Urinary bladder (tissue), 4 donors: ENCODE results near the gene RALA. TPM values are rescaled to one million over a fixed set of nuclear protein-coding genes. Genes with fewer than 3 reads are reported as not detected.
"Not testable (repeated sequence)": the region's sequence is repeated elsewhere in the genome, so short reads cannot be mapped to it uniquely, and the experiment has no call there.

Experiments used
- DNase-seq: peaks from one replicate; pipeline ENCODE4 v3.0.0-alpha.2; 2015; ENCODE audit errors: extremely low spot score
- H3K27ac ChIP-seq: one replicate; pipeline ENCODE4 v1.5.1; 2013; ENCODE audit warnings: low read depth, mild to moderate bottlenecking, moderate library complexity
- H3K36me3 ChIP-seq: one replicate; pipeline ENCODE4 v1.6.1; 2013; ENCODE audit warnings: mild to moderate bottlenecking, moderate library complexity; ENCODE audit not compliant: insufficient read depth
- H3K4me1 ChIP-seq: one replicate; pipeline ENCODE4 v1.6.1; 2013; ENCODE audit warnings: mild to moderate bottlenecking, moderate library complexity; ENCODE audit not compliant: insufficient read depth
- H3K4me3 ChIP-seq: one replicate; pipeline ENCODE4 v1.5.1; 2013; ENCODE audit warnings: low read depth, low read length
- WGBS: extraction: QIAGEN DNeasy Blood & Tissue Kit; methylation state at CpG from one replicate; pipeline ENCODE4 v1.1.7; 2013; 5-methylcytosine and 5-hydroxymethylcytosine counted together
- polyA plus RNA-seq: library from polyadenylated mRNA; stranded (reverse); fragments of 200-250 nt; gene quantifications from one replicate; pipeline ENCODE4 v1.2.3, GENCODE V29; 2013
- total RNA-seq: library from RNA; depleted of rRNA; stranded (reverse); fragments of >200 nt; gene quantifications from one replicate; pipeline ENCODE4 v1.2.3, GENCODE V29; 2014
- donor health status: healthy with polysubstance abuse.
- donor health status: healthy.

RALA gene
- total and polyA plus RNA-seq, 2 donors: 23.5 to 32.7 TPM

GRCh38 chr7:39693086-39693485 is 69.7 kb downstream of the RALA start:
- not testable (repeated sequence) for H3K36me3 ChIP-seq, H3K4me3 ChIP-seq, DNase-seq, H3K4me1 ChIP-seq, H3K27ac ChIP-seq
- 73% methylated on average over 4 of the region's 4 CpGs for WGBS

DNA sequence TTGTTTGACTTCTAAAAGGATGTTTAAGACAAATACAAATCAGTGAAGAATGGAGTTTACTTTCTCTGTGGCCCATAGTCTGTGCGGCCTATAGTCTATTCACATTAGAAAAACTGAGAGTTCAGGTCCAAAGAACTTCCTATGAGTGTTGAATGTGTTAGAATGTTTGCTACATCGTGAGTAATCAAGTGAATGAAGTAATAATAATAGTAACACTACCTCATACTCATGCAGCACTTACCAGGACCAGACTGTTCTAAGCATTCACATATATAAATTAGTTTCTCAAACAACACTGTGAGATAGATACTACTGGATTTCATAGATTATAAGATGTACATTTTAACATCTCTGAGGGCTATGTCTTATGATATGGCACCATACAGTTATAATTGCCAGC is 70.4 kb downstream of the RALA start:
- DNase-seq: no peak
- Histone ChIP-seq H3K4me3 (no peak overlapping the region), H3K36me3 (no peaks in the 10 kb centered on the region), H3K4me1 (peaks cover 1% of the 10 kb centered on the region), H3K27ac (no peak overlapping the region)
- WGBS: 94% methylated on average over 2 of the region's 2 CpGs

DNA sequence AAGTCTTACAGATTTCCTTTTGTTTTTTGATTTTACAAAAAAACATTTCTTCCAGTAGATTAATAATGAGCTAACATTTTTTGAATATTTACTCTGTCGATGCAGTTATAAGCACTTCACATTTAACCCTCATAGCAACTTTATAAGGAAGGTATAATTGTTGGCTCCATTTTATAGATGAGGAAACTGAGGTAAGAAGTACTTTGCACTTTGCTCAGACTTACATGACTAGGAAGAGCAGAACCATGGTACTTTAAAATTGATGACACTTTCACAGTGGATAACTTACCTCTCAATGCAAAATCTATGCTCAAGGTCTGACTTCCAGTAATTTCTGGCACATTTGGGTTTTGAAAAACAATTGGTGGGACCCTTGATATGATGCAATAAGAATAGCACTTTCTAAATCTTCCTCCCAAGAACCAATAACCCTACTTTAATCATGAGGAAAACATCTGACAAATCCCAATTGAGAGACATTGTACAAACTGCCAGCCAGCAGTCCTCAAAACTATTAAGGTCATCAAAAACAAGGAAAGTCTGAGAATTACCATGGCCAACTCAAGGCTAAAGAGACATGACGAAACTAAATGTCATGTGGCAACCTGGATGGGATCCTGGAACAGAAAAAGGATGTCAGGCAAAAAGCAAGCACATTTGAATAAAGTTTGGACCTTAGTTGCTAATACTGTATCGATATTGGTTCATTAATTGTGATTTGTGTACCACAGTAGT is 72.6 kb downstream of the RALA start:
- Histone ChIP-seq H3K36me3 (no peaks in the 10 kb centered on the region), H3K4me3 (no peak overlapping the region), H3K27ac (no peak overlapping the region), H3K4me1 (peaks cover 1% of the 10 kb centered on the region)
- WGBS: 86% methylated on average over 3 of the region's 3 CpGs
- no peak for DNase-seq

GRCh38 chr7:39696631-39697030 is 73.3 kb downstream of the RALA start:
- 41% methylated on average over 3 of the region's 3 CpGs for whole genome bisulfite sequencing
- H3K36me3 ChIP-seq: no peaks in the 10 kb centered on the region
- no peak overlapping the region for H3K27ac ChIP-seq
- DNase-seq: no peak
- no peak overlapping the region for H3K4me3 ChIP-seq
- peaks cover 1% of the 10 kb centered on the region for H3K4me1 ChIP-seq

- H3K4me3 ChIP-seq: no peak overlapping the region
- H3K36me3 ChIP-seq: no peaks in the 10 kb centered on the region
- H3K27ac ChIP-seq: no peak overlapping the region
- 29% methylated on average over 1 of the region's 1 CpG for WGBS
- peaks cover 1% of the 10 kb centered on the region for H3K4me1 ChIP-seq
- no peak for DNase-seq
Observed at GRCh38 chr7:39697483-39697882, 74.1 kb downstream of the RALA start.

- Histone ChIP-seq H3K4me3 (no peak overlapping the region), H3K4me1 (peaks cover 1% of the 10 kb centered on the region), H3K36me3 (no peaks in the 10 kb centered on the region), H3K27ac (no peak overlapping the region)
- WGBS: 89% methylated on average over 2 of the region's 2 CpGs
- no peak for DNase-seq
Observed at GRCh38 chr7:39700165-39700564, 76.8 kb downstream of the RALA start.

DNA sequence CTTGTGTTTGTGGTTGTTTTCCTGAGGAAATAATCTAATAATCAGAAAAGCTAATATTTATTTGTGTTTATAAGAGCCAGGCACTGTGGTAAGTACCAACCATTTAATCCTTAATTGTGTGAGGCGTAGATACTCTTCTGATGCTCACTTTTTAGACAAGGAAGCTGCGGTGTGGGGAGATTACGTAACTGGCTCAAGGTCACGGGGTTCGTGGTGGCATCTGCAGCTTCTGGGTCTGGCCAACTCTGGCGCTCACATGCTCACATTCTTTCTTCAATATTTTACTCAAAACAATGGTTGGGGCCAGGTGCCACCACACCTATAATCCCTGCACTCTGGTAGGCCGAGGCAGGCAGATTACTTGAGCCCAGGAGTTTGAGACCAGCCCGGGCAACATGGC is 77.6 kb downstream of the RALA start:
- peaks cover 1% of the 10 kb centered on the region for H3K4me1 ChIP-seq
- DNase-seq: no peak
- H3K27ac ChIP-seq: no peak overlapping the region
- WGBS: 93% methylated on average over 8 of the region's 8 CpGs
- no peak overlapping the region for H3K4me3 ChIP-seq
- no peaks in the 10 kb centered on the region for H3K36me3 ChIP-seq

- Histone ChIP-seq H3K36me3 (no peaks in the 10 kb centered on the region), H3K27ac (no peak overlapping the region), H3K4me1 (peaks cover 1% of the 10 kb centered on the region), H3K4me3 (no peak overlapping the region)
- DNase-seq: no peak
- 67% methylated on average over 4 of the region's 4 CpGs for WGBS
Observed at GRCh38 chr7:39702133-39702532, 78.8 kb downstream of the RALA start.

DNA sequence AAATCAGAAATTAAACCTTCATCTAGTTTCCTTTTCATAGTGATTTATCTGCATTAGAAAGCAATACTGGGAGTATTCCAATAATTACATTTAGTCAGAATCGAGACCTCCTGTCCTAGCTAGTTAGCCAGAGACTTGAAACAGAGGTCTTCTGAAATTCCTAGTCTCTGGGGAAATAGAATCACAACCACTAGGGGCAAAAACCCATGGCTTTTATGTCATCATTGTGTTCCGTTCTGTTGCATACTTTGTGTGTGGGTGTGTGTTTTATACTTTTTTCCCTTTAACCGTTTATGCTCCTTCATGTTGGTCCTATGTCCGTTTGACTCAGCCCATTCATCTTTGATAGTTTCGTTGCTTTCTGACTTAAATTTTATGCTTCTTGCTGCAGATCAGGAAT is 79.8 kb downstream of the RALA start:
- Histone ChIP-seq H3K36me3 (no peaks in the 10 kb centered on the region), H3K4me1 (no peaks in the 10 kb centered on the region), H3K4me3 (no peak overlapping the region), H3K27ac (no peak overlapping the region)
- DNase-seq: no peak
- WGBS: 58% methylated on average over 5 of the region's 5 CpGs

- DNase-seq: no peak
- Histone ChIP-seq H3K4me1 (no peaks in the 10 kb centered on the region), H3K4me3 (no peak overlapping the region), H3K36me3 (no peaks in the 10 kb centered on the region), H3K27ac (no peak overlapping the region)
- 94% methylated on average over 5 of the region's 5 CpGs for WGBS
Observed at GRCh38 chr7:39709029-39709428, 85.7 kb downstream of the RALA start.

- 7% methylated on average over 3 of the region's 3 CpGs for WGBS
- H3K27ac ChIP-seq: no peak overlapping the region
- peak; percentile 79 for DNase-seq
- no peaks in the 10 kb centered on the region for H3K36me3 ChIP-seq
- no peaks in the 10 kb centered on the region for H3K4me1 ChIP-seq
- no peak overlapping the region for H3K4me3 ChIP-seq
Observed at GRCh38 chr7:39709768-39710311, 86.5 kb downstream of the RALA start.

- H3K27ac ChIP-seq: no peak overlapping the region
- no peaks in the 10 kb centered on the region for H3K36me3 ChIP-seq
- no peaks in the 10 kb centered on the region for H3K4me1 ChIP-seq
- no peak overlapping the region for H3K4me3 ChIP-seq
- 49% methylated on average over 1 of the region's 1 CpG for WGBS
- DNase-seq: no peak
Observed at GRCh38 chr7:39712751-39713150, 89.4 kb downstream of the RALA start.

GRCh38 chr7:39714447-39715091 is 91.2 kb downstream of the RALA start:
- no peak overlapping the region for H3K4me3 ChIP-seq
- WGBS: 94% methylated on average over 1 of the region's 1 CpG
- no peak for DNase-seq
- no peaks in the 10 kb centered on the region for H3K36me3 ChIP-seq
- H3K27ac ChIP-seq: no peak overlapping the region
- no peaks in the 10 kb centered on the region for H3K4me1 ChIP-seq

GRCh38 chr7:39720586-39720985 is 97.2 kb downstream of the RALA start:
- no peak overlapping the region for H3K4me3 ChIP-seq
- no peaks in the 10 kb centered on the region for H3K36me3 ChIP-seq
- 67% methylated on average over 7 of the region's 7 CpGs for WGBS
- DNase-seq: peak; percentile 35
- H3K27ac ChIP-seq: no peak overlapping the region
- H3K4me1 ChIP-seq: no peaks in the 10 kb centered on the region
